ENCODE data around the gene DAAM1.

- TF ChIP-seq CTCF (IDR thresholded peaks at IDR 0.05; ENCODE audit: low read depth, low read length) (no peak), EZH2phosphoT487 (IDR thresholded peaks at IDR 0.05; ENCODE audit: low read depth) (no peak)
Observed at GRCh38 chr14:59308086-59308485, 119.6 kb downstream of the DAAM1 start.
